ENCODE measurements around the gene POLH. TPM values are rescaled to one million over a fixed set of nuclear protein-coding genes. Genes with fewer than 3 reads are reported as not detected.

Gene POLH
- total and polyA plus RNA-seq, 9 of the 15 experiments (the other 6 are each of a cell fraction or from before 2014, with no cell fraction given) = 5.8 to 31.6 (median 20.6) TPM

DNA sequence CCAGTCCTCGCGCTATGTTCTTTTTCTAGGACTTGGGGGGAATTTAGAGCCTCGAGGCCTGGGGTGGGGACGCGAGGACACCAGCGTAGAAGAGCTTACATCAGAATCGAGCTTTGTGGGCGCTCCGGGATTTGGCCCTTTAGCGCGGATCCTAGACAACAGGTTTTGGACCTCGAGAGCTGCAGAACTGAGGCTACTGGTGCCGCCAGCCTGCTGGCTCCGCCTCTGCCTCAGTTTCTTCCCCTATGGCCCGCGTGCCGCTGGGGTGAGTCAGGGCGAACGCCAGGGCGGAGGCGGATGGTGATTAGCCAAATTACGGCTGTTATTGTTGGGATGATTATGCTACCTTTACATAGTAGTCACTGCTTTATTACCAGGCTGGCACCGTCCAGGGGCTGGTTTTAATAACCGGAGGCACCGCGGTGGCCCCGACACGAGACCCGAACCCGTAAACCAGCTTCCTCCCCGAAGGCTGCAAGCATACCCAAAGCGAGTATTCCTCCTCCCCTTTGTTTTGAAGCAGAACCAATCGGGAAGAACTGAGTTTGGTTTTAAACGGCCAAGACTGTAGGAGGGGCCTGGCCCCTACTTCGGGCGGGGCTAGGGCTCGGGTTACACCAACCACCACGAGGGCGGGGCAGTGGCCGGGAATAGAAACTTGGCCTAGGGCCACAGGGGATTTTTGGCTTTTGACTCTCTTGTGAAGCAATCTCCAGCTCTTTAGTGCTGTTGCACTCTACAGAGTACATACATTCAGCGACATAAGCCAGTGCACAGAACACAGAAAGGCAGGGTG lies 53.7 kb downstream of the POLH start (continued):
- TF ChIP-seq, protein P1, sequence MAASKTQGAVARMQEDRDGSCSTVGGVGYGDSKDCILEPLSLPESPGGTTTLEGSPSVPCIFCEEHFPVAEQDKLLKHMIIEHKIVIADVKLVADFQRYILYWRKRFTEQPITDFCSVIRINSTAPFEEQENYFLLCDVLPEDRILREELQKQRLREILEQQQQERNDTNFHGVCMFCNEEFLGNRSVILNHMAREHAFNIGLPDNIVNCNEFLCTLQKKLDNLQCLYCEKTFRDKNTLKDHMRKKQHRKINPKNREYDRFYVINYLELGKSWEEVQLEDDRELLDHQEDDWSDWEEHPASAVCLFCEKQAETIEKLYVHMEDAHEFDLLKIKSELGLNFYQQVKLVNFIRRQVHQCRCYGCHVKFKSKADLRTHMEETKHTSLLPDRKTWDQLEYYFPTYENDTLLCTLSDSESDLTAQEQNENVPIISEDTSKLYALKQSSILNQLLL (CRISPR knock-in tag; IDR thresholded peaks at IDR 0.05; ENCODE audit: borderline replicate concordance) = no peak
- TF ChIP-seq, protein P2, sequence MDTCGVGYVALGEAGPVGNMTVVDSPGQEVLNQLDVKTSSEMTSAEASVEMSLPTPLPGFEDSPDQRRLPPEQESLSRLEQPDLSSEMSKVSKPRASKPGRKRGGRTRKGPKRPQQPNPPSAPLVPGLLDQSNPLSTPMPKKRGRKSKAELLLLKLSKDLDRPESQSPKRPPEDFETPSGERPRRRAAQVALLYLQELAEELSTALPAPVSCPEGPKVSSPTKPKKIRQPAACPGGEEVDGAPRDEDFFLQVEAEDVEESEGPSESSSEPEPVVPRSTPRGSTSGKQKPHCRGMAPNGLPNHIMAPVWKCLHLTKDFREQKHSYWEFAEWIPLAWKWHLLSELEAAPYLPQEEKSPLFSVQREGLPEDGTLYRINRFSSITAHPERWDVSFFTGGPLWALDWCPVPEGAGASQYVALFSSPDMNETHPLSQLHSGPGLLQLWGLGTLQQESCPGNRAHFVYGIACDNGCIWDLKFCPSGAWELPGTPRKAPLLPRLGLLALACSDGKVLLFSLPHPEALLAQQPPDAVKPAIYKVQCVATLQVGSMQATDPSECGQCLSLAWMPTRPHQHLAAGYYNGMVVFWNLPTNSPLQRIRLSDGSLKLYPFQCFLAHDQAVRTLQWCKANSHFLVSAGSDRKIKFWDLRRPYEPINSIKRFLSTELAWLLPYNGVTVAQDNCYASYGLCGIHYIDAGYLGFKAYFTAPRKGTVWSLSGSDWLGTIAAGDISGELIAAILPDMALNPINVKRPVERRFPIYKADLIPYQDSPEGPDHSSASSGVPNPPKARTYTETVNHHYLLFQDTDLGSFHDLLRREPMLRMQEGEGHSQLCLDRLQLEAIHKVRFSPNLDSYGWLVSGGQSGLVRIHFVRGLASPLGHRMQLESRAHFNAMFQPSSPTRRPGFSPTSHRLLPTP (IDR thresholded peaks at IDR 0.05; ENCODE audit: borderline replicate concordance, extremely low read depth, insufficient read length) = peak; percentile 50
- TF ChIP-seq, protein P3, sequence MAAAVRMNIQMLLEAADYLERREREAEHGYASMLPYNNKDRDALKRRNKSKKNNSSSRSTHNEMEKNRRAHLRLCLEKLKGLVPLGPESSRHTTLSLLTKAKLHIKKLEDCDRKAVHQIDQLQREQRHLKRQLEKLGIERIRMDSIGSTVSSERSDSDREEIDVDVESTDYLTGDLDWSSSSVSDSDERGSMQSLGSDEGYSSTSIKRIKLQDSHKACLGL (CRISPR knock-in tag; IDR thresholded peaks at IDR 0.05; ENCODE audit: borderline replicate concordance, poor library complexity, severe bottlenecking) = no peak
- TF ChIP-seq ZNF644 (tag; IDR thresholded peaks at IDR 0.05; ENCODE audit: low read depth) = 0 out of 2 replicates have a peak, but pooled peaks have one; percentile 62
- TF ChIP-seq, protein P4, sequence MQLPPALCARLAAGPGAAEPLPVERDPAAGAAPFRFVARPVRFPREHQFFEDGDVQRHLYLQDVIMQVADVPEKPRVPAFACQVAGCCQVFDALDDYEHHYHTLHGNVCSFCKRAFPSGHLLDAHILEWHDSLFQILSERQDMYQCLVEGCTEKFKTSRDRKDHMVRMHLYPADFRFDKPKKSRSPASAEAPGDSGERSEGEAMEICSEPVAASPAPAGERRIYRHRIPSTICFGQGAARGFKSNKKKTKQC (CRISPR knock-in tag; IDR thresholded peaks at IDR 0.05) = peak; percentile 64; the same call in 1 of the 2 replicates
- TF ChIP-seq SREBF2 (CRISPR knock-in tag; IDR thresholded peaks at IDR 0.05) = peak; percentile 74; the same call in 1 of the 2 replicates
- TF ChIP-seq, protein P5, sequence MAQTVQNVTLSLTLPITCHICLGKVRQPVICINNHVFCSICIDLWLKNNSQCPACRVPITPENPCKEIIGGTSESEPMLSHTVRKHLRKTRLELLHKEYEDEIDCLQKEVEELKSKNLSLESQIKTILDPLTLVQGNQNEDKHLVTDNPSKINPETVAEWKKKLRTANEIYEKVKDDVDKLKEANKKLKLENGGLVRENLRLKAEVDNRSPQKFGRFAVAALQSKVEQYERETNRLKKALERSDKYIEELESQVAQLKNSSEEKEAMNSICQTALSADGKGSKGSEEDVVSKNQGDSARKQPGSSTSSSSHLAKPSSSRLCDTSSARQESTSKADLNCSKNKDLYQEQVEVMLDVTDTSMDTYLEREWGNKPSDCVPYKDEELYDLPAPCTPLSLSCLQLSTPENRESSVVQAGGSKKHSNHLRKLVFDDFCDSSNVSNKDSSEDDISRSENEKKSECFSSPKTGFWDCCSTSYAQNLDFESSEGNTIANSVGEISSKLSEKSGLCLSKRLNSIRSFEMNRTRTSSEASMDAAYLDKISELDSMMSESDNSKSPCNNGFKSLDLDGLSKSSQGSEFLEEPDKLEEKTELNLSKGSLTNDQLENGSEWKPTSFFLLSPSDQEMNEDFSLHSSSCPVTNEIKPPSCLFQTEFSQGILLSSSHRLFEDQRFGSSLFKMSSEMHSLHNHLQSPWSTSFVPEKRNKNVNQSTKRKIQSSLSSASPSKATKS (CRISPR knock-in tag; IDR thresholded peaks at IDR 0.05) = no peak
- no peak for TF ChIP-seq HDGF (IDR thresholded peaks at IDR 0.05)
- no peak for TF ChIP-seq BMI1 (IDR thresholded peaks at IDR 0.05; ENCODE audit: low read length)
- no peak for TF ChIP-seq ZFP30 (CRISPR knock-in tag; IDR thresholded peaks at IDR 0.05; ENCODE audit: borderline replicate concordance)
- peak; percentile 98 for TF ChIP-seq POLR2AphosphoS2 (IDR thresholded peaks at IDR 0.05; ENCODE audit: low read length)
- TF ChIP-seq SIN3A (IDR thresholded peaks at IDR 0.05; ENCODE audit: borderline replicate concordance in 2 of 2, control insufficient read depth in 1 of 2, low read depth in 2 of 2, low read length in 2 of 2) = peak in 1 of 2 experiments; percentile 29; a peak in 1 of 4 replicates
- TF ChIP-seq, protein P6, sequence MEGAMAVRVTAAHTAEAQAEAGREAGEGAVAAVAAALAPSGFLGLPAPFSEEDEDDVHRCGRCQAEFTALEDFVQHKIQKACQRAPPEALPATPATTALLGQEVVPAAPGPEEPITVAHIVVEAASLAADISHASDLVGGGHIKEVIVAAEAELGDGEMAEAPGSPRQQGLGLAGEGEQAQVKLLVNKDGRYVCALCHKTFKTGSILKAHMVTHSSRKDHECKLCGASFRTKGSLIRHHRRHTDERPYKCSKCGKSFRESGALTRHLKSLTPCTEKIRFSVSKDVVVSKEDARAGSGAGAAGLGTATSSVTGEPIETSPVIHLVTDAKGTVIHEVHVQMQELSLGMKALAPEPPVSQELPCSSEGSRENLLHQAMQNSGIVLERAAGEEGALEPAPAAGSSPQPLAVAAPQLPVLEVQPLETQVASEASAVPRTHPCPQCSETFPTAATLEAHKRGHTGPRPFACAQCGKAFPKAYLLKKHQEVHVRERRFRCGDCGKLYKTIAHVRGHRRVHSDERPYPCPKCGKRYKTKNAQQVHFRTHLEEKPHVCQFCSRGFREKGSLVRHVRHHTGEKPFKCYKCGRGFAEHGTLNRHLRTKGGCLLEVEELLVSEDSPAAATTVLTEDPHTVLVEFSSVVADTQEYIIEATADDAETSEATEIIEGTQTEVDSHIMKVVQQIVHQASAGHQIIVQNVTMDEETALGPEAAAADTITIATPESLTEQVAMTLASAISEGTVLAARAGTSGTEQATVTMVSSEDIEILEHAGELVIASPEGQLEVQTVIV (CRISPR knock-in tag; IDR thresholded peaks at IDR 0.05; ENCODE audit: borderline replicate concordance) = peak; percentile 50; the same call in 1 of the 2 replicates
- TF ChIP-seq, protein P7, sequence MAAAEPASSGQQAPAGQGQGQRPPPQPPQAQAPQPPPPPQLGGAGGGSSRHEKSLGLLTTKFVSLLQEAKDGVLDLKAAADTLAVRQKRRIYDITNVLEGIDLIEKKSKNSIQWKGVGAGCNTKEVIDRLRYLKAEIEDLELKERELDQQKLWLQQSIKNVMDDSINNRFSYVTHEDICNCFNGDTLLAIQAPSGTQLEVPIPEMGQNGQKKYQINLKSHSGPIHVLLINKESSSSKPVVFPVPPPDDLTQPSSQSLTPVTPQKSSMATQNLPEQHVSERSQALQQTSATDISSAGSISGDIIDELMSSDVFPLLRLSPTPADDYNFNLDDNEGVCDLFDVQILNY (CRISPR knock-in tag; IDR thresholded peaks at IDR 0.05) = no peak
